ENCODE data around the gene ZBTB44. TPM values are rescaled to one million over a fixed set of nuclear protein-coding genes. Genes with fewer than 3 reads are reported as not detected.
A peak's percentile ranks its signal among the peaks of the same experiment; 100 is the strongest.
"Not testable (repeated sequence)": the region's sequence is repeated elsewhere in the genome, so short reads cannot be mapped to it uniquely, and the experiment has no call there.

The ZBTB44 gene
- total RNA-seq, 1 experiment from 2014 or later: 17.5 TPM

DNA sequence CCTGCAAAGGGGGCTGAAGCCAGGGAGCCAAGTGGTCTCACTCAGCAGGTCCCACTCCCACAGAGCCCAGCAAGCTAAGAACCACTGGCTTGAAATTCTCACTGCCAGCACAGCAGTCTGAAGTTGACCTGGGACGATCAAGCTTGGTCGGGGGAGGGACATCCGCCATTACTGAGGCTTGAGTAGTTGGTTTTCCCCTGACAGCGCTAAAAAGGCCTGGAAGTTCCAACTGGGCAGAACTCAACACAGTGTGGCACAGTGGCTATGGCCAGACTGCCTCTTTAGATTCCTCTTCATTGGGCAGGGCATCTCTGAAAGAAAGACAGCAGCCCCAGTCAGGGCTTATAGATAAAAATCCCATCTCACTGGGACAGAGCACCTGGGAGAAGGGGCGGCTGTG, 64.8 kb downstream of the ZBTB44 start:
- not testable (repeated sequence) for DNase-seq (ENCODE audit: low read depth)

DNA sequence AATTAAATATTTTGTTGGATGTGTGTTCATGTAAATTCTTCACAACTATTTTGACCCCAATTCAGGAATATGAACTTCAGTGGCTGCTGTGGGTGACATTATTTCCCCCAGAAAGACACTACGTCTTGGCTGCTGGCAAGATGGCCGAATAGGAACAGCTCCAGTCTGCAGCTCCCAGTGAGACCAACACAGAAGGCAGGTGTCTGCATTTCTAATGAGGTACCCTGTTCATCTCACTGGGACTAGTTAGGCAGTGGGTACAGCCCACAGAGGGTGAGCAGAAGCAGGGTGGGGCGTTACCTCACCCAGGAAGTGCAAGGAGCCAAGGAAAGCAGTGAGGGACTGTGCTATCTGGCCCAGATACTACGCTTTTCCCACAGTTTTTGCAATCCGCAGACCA, 65.3 kb downstream of the ZBTB44 start:
- no peak for DNase-seq (ENCODE audit: low read depth)

DNA sequence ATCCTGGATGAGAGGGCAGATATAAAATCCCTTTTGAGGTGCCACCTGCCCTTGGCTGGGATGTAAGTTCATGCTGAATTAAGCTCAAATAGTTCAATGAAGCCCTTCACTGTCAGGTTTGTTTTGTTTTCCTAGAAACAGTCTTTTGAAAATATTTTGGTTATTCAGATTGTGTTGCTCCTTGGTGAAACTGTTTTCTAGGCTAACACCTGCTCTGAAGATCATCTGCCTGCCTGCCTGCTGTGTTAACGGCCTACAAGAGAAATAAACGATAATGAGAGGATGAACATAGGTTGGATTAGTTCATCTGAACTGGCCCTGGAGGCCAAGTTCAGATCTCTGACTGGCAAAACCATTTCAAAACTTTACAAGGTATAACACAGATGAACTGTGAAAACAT, 67.4 kb downstream of the ZBTB44 start:
- no peak for DNase-seq (ENCODE audit: low read depth)

DNA sequence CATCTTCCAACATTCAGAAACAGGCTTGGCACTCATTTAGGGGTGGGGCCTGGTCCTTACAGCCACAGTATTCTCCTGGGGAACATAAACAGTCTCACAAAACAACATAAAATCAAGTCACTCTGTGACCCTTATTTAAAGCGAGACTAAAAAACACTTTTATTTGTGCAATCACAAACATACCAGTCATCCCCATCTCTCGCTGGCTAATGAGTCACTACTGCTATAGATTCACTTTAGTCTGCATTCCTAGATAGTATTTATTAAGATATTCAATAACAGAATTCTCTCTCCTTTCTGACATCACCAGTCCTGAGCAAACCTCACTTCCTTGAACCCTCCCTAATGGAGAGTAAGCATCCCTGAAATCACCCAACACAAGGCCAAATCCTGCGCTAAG, 68.0 kb downstream of the ZBTB44 start:
- no peak for DNase-seq (ENCODE audit: low read depth)

DNA sequence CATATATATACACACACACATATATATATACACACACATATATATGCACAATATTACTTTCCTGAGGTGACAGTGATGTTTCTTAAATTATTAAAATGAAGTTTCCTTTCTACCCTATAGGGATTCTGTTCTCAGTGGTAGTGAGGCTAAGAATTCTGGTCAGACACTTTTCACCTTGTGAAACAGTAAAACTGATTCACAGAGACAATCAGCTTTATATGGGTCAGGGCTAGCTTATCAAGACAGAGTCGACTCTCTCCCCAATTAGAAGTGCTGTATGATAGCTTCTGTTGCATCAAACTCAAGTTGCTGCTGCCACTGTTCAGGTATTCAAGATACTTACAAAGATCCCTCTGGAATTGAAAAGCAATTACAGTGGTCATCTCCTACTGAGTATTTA, 68.4 kb downstream of the ZBTB44 start:
- no peak for DNase-seq (ENCODE audit: low read depth)

DNA sequence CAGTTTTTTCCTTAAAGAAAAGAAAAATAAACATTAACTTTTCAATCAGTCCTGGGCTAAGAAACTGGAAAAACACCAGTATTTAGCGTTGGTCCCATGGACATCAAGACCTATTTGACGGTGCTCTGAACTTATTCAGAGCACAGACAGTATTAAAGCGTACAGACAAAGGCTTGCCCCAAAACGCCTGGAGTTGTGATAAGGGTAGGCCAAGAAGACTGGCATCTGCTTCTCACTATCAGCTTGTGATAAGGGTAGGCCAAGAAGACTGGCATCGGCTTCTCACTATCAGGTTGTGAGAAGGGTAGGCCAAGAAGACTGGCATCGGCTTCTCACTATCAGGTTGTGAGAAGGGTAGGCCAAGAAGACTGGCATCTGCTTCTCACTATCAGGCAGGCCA, 69.3 kb downstream of the ZBTB44 start:
- DNase-seq (ENCODE audit: low read depth): not testable (repeated sequence)

DNA sequence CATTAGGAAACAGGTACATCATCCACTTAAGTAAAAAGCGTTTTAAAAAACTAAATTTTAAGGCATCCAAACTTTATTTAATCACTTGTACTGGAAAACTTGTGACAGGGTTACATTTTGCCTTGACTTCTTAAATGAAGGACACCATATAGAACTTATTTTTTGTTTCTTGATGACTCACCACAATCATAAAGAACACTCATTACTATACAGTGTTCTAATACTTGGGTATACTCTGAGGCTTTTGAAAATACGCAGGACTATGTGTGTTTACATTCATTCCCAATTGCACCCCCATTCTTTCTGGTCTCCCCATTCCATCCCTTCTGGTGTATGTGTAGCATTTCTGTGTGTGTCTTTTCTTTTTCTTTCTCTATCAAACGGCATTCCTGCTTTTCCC, 69.9 kb downstream of the ZBTB44 start:
- no peak for DNase-seq (ENCODE audit: low read depth)

DNA sequence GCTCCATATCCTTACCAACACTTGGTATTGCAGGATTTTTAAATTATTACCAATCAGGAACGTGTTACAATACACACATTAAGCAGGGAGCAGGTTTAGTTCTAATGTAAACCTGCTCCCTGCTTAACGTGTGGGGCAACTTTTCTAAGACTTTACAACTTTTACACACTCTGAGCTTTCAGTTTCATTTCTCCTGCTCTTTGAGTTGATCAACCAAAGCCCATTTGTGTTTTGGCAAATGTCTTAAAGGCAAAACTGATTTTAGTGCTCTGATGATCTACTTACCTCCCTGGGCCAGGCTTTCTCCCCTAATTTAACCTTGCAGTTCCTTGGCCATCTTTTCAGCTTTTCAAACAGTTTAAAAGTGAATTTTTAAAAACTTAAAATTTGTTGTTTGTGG, 70.9 kb downstream of the ZBTB44 start:
- no peak for DNase-seq (ENCODE audit: low read depth)

DNA sequence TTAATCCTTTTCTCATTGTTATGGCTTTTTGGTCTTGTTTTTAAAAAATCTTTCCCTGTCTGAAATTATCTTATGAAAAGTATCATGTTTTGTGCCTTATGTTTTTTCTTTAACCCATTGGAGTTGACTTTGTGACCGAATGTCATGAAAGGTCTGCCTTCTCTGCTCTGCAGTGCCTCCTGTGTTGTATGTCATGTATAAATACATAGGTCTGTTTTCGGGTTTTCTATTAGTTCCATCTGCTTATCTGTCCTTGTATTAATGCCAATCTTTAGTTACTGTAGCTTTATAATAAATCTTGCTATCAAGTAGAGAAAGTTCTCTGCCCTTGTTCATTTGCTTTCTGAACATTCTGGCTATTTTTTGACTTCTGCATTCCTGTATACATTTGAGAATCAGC, 73.0 kb downstream of the ZBTB44 start:
- no peak for DNase-seq (ENCODE audit: low read depth)

DNA sequence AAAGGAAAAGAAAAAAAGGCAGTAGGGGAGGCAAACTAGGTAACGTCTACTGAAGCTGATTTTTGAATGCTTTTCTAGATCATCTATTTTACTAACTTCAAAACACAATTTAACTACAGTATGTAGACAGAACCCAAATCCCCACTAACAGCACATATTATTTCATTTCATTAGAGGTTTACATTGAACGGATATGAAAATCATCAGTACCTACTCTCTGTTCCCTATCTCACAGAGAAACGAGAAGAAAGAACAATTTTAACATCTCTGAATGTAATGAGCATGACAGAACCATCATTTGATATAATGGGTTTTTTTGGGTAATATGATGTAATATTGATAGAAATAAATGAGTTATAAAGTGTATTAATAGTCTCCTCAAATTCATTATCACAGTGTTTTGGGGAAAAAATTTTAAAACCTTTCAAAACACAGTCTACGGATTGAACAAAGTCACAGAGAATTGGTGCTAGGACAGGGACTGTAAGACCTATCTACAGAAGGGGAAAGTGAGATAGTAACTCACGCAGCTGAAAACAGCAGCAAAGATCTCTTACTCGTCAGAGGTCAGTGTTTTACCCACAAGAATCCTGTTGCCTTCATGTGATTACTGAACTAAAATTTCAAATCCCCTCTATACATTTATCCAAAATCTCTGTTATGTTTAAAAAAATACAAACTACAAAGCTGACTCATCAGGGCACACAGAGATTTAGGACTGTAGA, 77.3 kb downstream of the ZBTB44 start:
- no peak for DNase-seq (ENCODE audit: low read depth)

DNA sequence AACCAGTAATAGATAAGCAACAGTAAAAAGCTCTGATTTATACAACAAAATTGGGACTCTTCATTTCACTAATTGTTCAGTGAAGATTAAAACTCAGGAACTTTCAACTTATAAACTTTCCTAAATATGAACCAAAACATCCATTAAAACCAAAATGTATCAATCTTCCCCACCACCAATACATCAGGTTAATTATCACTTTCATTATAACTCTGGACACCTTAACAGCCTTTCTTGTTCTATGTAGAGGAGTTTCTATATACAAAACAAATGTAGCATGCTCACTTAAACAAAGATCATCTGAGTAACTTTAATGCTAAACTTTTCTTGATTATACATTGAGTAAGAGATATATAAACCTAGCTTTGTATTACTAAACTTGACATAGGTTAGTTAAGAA, 80.4 kb downstream of the ZBTB44 start:
- DNase-seq (ENCODE audit: low read depth): no peak

DNA sequence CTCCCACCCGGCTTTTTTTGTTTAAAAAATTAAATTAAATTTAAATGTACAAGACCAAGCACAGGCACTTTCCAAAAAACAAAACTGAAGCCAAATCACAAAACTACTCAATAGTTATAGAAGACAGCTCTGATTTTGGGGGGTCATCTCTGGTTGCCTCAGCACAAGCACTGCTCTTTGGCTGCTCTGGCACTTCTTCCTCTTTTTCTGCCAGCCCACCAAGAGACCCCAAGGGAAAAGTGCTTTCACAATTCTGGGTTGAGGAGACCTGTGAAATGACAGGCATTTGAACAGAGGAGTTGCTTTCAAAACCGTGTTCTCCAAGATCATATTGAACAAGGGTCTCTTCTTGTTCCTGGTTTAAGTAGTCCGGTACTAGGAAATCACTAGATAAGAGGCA, 80.8 kb downstream of the ZBTB44 start:
- DNase-seq (ENCODE audit: low read depth): not testable (repeated sequence)

DNA sequence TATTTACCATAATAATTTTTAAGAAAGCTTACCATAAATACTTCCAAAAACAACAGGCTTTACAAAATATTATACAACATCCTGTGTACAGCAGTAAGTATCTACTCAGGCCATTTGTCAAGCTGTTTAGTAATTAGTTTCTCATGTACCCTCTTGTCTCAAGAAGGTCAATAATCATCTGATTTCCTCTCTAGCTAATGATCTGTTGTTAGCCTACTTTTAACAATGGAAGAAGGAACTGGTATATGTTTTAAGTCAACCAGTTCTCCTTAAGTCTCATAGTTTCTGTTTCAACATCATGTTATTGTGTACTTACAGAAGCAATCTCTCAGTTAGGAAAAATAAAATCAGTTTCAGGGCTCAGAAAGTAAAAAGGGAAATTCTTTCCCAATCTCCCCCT, 81.2 kb downstream of the ZBTB44 start:
- not testable (repeated sequence) for DNase-seq (ENCODE audit: low read depth)

DNA sequence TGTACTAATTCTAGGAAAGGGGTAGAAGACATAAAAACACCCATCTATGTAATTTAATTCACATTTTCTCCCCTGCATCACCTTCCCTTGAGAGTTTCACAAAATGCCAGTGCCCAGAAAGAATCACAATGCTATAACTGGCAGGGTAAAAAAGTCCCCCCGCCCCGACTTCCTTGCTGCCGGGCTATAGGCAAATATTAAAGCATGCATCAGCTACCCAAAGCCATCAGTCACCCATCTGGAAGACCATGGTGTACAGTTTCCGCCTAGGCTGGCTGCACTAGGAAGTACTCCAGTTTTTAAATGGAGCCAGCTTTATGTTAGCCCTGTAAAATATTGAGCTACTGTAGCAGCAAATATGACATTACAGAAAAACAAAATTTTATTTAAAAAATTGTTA, 87.3 kb downstream of the ZBTB44 start:
- no peak for DNase-seq (ENCODE audit: low read depth)

DNA sequence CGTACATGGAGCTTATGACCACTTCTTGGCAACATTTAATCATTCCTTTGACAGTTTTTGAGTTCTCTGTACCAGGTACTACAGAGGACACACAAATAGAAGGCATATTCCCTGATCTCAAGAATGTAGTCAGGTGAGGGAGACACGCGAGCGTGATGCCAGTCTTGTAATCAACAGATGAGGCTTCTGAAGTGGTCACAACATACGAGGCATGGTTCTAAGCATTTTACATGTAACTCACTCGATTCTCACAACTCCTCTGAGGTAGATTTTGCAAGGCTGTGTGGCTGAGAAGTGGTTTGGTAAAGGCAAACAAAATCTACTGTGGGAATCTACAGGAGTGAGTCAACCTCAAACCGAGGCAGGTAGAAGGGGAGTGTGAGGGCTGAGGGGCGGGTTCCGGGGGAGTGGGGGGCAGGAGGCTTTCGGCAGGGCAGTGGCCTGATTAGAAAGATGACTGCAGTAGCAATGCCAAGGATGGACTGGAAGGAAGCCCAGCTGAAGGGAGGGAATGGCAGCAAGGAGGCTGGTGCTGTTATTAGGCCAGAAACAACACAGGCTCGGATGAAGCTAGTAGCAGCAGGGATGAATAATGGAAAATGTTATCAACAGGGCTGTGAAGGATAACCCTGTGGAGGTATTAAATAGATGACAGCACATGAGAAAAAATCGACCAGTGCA, 91.3 kb downstream of the ZBTB44 start:
- peak; percentile 21 for DNase-seq (ENCODE audit: low read depth)

DNA sequence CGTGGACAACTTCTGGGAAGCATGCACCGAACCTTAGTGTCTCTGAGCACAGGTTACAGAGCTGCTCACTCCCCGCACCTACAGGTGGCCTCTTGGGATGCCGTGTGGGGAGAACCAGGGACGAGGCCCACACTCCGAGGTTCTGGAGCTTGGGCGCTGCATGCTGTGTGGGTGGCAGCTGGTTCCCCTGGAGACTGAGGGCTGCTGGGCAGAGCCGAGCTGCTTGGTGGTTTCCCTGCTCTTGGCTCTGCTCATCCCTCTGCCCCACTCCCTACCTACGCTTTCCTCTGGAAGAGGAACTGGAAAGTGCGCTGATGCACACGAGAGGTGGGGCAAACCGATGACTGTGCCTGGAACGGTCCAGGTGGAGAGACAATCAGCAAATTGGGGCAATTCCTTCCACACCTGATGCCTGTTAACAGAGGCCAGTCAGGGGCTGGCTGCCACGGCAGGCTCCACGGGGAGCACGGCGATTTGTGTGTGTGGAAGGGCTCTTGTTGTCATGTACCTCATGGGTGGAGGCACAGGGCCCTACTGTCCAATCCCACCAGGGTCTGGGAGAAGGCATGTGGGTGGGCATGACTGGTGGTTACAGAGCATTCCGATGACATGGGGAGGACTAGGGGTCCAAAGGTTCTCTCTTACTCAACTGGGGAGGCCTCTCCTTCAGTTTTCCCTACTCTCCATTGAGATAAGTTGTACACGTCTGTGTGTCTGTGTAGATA, 94.2 kb downstream of the ZBTB44 start:
- no peak for DNase-seq (ENCODE audit: low read depth)

DNA sequence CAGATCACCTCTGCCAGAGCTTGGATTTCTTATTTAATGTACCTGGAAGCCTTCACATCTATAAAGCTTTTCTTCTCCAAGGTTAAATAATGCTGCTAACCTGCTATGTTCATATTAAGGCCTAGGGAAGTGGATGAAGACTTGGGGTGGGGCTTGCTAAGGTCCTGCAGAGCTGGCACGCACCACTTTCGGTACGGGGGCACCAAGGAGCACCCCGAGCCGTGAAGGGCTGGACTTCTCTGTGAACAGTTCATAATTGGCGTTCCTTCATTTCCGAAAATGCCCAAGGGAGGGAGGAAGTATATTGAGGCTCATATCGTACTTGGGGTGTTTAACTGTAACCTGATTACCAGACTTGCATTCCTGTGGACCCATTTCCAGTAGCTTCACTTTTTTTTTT, 95.6 kb downstream of the ZBTB44 start:
- no peak for DNase-seq (ENCODE audit: low read depth)

DNA sequence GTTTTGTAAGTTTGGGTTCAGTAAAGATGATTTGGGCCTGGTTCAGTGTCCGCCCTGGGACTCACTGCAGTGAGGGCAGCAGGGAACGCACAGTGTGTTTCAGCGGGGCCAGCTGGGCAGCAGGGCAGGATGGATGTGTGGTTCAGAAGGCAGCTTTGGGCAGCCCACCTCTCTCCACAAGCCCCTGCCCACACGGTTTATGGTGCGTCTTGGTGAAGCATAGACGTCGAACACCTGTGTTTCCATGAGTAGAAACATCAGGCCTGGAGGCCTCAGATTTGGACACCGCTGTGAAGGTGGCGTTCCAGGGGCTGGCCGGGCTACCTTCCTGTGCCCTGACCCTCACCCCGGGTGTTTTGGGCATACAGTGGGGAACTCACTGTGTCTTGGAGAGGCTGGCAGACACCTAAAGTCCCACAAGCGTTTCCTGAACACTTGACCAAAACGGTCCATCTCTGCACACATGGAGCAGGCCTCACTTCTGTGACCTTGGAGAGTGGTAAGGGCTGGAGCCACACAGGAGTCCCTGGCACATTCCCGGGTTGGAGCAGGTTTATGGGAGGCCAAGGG, 96.1 kb downstream of the ZBTB44 start:
- no peak for DNase-seq (ENCODE audit: low read depth)

DNA sequence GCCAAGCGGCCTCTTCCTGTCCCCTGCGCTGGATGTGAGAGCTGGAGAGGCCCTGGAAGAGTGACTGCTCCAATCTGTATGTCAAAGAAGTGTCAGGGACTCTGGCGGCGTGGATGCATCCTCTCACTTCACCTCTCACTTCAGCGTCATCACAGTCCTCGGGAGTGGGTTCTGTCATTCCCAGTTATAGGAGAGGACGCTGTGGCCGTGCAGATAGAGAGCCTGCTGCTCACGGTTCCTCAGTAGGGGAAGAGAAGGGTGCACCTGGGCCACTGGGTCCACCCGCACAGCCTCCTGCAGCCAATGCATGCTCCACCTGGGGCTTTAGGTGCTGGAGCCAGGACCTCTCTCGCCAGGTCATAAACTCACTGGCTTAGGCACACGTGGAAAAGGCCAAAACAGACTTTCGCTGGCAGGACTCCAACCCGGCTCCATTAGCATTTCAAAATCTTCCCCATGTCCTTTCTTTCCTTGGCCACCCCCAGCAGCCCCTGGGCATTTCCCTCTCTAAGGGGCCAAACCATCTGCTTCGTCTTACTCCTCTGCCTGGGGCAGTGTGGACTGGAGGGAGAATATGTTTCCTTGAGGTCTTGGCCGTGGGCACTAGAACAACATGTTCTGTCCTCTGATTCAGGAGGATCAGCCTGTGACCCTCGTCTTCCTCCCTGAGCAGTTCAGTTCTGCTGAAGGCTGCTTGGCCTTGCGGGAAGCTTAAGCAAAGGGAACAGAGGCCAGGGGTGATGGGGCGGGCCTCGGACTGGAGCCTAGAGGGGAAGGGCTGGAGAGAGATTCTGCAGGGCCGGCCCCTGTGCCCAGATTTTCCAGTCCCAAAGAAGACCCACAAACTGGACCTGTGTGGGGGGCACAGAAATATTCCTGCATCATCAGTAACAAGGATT, 97.3 kb downstream of the ZBTB44 start:
- no peak for DNase-seq (ENCODE audit: low read depth)

DNA sequence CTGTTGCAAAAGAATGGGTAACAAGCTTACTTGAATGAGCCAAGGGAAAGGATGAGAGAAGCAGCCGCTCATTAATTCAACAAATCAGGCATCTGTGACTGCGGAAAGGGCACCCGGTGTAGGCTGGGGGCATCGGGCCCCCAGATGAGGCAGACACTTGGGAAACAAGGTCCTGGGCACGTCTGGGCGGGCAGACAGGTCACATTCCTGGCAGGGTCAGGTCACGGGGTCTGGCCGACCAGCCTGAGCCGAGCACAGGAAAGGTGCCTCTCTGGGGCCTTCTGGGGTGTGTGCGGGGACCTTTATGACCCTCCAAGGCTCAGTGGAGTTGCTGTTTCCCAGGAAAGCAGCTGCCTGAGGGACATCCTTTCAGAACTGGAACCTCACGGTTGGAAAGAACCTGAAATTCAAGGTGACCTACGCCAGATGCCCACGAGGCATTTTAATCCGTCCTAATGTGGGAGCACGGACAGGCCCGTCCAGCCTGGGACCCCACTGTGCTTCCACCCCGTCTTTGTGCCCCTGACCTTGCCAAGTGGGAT, 98.1 kb downstream of the ZBTB44 start:
- no peak for DNase-seq (ENCODE audit: low read depth)

DNA sequence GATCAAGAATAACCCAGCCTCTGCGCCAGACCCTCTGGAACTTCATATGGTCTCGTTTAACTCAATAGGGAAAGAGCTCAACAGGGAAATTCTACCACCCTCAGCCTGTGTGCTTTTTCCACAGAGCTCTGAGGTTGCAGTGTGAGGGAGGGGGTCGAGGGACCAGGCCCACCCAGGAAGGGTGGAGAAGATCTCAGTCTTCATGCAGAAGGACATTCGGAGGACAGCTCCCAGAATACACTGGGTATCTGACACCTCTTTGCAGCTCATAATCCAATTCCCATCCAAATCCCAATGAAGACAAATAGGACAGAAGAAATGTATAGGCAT, 98.5 kb downstream of the ZBTB44 start:
- DNase-seq (ENCODE audit: low read depth): no peak

Data from HT1080 (cell line).